ENCODE results near the gene RAD52.
A peak's percentile ranks its signal among the peaks of the same experiment; 100 is the strongest.

Gene RAD52

GRCh38 chr12:979349-979748 lies 29.9 kb upstream of the RAD52 start:
- no peak for TF ChIP-seq CTCF (IDR thresholded peaks at IDR 0.05; ENCODE audit: low read depth, low read length, missing control alignments)
- DNase-seq (ENCODE audit: low read depth): no peak
- no peak overlapping the region for H3K4me3 ChIP-seq (ENCODE audit: low read depth, low read length)

- H3K4me3 ChIP-seq (ENCODE audit: low read depth, low read length): no peak overlapping the region
- peak; percentile 26 for TF ChIP-seq CTCF (IDR thresholded peaks at IDR 0.05; ENCODE audit: low read depth, low read length, missing control alignments)
- no peak for DNase-seq (ENCODE audit: low read depth)
These were observed 27.7 kb upstream of the RAD52 start for GRCh38 chr12:977156-977555.

GRCh38 chr12:976644-977043 lies 27.1 kb upstream of the RAD52 start:
- DNase-seq (ENCODE audit: low read depth): no peak
- no peak for TF ChIP-seq CTCF (IDR thresholded peaks at IDR 0.05; ENCODE audit: low read depth, low read length, missing control alignments)
- H3K4me3 ChIP-seq (ENCODE audit: low read depth, low read length): no peak overlapping the region

- H3K4me3 ChIP-seq (ENCODE audit: low read depth, low read length): no peak overlapping the region
- no peak for DNase-seq (ENCODE audit: low read depth)
- no peak for TF ChIP-seq CTCF (IDR thresholded peaks at IDR 0.05; ENCODE audit: low read depth, low read length, missing control alignments)
These were observed 24.9 kb upstream of the RAD52 start for GRCh38 chr12:974271-974862.

- no peak for DNase-seq (ENCODE audit: low read depth)
- no peak for TF ChIP-seq CTCF (IDR thresholded peaks at IDR 0.05; ENCODE audit: low read depth, low read length, missing control alignments)
- H3K4me3 ChIP-seq (ENCODE audit: low read depth, low read length): no peak overlapping the region
These were observed 22.5 kb upstream of the RAD52 start for GRCh38 chr12:971991-972390.

- H3K4me3 ChIP-seq (ENCODE audit: low read depth, low read length): no peak overlapping the region
- no peak for DNase-seq (ENCODE audit: low read depth)
- no peak for TF ChIP-seq CTCF (IDR thresholded peaks at IDR 0.05; ENCODE audit: low read depth, low read length, missing control alignments)
These were observed 20.3 kb upstream of the RAD52 start for GRCh38 chr12:969821-970220.

GRCh38 chr12:968545-968944 lies 19.1 kb upstream of the RAD52 start:
- H3K4me3 ChIP-seq (ENCODE audit: low read depth, low read length): no peak overlapping the region
- no peak for DNase-seq (ENCODE audit: low read depth)
- TF ChIP-seq CTCF (IDR thresholded peaks at IDR 0.05; ENCODE audit: low read depth, low read length, missing control alignments): no peak

All from GM12864 (cell line).